ENCODE measurements around the gene INF2. TPM values are rescaled to one million over a fixed set of nuclear protein-coding genes. Genes with fewer than 3 reads are reported as not detected.

The INF2 gene
- total RNA-seq, 1 donor, result 49.2 TPM

DNA sequence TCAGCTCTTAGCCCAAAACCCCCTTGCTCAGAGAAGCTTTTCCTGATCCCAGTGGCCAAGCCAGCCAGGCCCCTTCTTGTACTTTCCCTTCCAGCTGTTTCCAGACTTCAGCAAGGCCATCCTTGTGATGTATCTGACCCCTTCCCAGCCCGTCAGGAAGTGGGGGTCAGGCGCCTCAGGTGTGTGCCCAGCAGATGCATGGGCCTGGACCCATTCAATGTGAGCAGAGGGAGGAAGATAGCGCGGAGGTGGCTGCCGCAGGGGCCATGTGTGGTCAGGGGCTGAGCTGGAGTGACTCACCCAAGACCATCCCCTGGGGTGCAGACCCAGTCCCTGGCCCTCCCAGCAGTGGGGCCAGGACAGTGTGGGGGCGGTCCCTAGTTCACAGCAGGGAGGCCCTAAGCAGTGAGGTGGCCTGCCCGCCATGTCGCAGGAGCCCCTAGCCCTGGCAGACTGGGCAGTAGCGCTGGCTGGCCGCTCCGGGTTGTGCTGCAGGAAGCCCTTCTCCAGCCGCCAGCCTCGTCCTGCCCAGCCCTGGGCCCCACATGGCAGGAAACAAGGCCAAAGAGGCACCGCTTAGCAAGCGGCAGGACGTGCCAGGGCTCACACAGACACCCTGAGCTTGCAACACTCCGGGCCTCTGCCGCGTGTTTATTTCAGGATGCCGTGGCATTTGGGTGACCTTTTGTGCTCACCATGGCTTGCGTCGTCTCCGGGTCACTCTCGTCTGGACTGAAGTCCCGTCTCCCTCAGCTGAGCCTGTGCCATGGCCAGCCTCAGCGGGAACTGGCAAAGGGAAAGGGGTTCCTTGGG is 46.6 kb downstream of the INF2 start:
- DNase-seq (ENCODE audit: insufficient read length, low spot score, missing footprints), result peak; percentile 97
- H3K36me3 ChIP-seq (ENCODE audit: insufficient read depth, low read length), result no peaks in the 10 kb centered on the region
- no peaks in the 10 kb centered on the region for H3K9me3 ChIP-seq (ENCODE audit: low read depth, low read length)
- no peak overlapping the region for H3K4me2 ChIP-seq (ENCODE audit: insufficient read depth, low read length)
- peak overlapping the region; percentile 89 for H2AFZ ChIP-seq (ENCODE audit: low read length)
- TF ChIP-seq CTCF (IDR thresholded peaks at IDR 0.05; ENCODE audit: extremely low read depth, low read depth, low read length), result no peak
- H4K20me1 ChIP-seq (ENCODE audit: insufficient read depth, low read length), result no peaks in the 10 kb centered on the region
- H3K4me1 ChIP-seq (ENCODE audit: insufficient read depth, low read length), result peaks cover 10% of the 10 kb centered on the region
- H3K79me2 ChIP-seq (ENCODE audit: insufficient read depth, low read length), result no peaks in the 10 kb centered on the region
- no peak overlapping the region for H3K4me3 ChIP-seq (ENCODE audit: insufficient read depth, low read length)
- H3K27ac ChIP-seq (ENCODE audit: low read depth, low read length), result no peak overlapping the region
- no peaks in the 10 kb centered on the region for H3K27me3 ChIP-seq (ENCODE audit: insufficient read depth, low read length)

DNA sequence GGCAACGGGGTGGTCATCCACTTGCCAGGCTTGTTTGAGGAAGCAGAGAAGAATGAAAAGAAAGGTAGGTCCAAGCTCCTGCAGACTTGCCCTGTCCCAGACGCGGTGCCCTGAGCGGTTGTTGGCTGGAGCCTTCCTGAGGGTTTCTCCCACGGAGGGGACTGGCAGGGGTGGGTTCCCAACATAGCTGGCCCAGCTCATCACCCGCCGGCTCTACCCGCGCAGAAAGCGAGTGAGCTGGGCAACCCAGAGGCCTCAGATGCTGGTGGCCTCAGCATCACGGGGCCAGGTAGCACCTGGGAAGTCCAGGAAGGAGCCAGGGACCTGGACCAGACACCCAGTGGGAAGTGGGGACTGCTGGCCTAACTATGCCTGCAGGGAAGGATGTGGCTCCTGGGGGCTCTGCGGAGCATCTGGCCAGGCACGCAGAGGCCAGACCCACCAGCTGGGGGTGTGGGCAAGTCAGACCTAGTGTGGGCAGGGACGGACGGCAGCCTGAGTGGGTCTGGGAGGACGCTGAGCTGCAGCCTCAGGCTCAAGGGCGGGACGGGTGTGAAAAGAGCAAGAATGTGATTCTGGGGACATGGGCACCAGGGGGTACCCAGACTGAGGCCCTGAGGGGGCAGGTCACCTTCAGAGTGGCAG is 49.1 kb downstream of the INF2 start:
- H3K9me3 ChIP-seq (ENCODE audit: low read depth, low read length), result no peaks in the 10 kb centered on the region
- no peaks in the 10 kb centered on the region for H3K79me2 ChIP-seq (ENCODE audit: insufficient read depth, low read length)
- H3K27ac ChIP-seq (ENCODE audit: low read depth, low read length), result no peak overlapping the region
- no peak for TF ChIP-seq CTCF (IDR thresholded peaks at IDR 0.05; ENCODE audit: extremely low read depth, low read depth, low read length)
- peak; percentile 71 for DNase-seq (ENCODE audit: insufficient read length, low spot score, missing footprints)
- H3K36me3 ChIP-seq (ENCODE audit: insufficient read depth, low read length), result no peaks in the 10 kb centered on the region
- H4K20me1 ChIP-seq (ENCODE audit: insufficient read depth, low read length), result no peaks in the 10 kb centered on the region
- no peak overlapping the region for H3K4me3 ChIP-seq (ENCODE audit: insufficient read depth, low read length)
- H3K27me3 ChIP-seq (ENCODE audit: insufficient read depth, low read length), result no peaks in the 10 kb centered on the region
- peaks cover 10% of the 10 kb centered on the region for H3K4me1 ChIP-seq (ENCODE audit: insufficient read depth, low read length)
- H2AFZ ChIP-seq (ENCODE audit: low read length), result no peak overlapping the region
- no peak overlapping the region for H3K4me2 ChIP-seq (ENCODE audit: insufficient read depth, low read length)

- Histone ChIP-seq H3K79me2 (ENCODE audit: insufficient read depth, low read length) (no peaks in the 10 kb centered on the region), H3K4me2 (ENCODE audit: insufficient read depth, low read length) (no peak overlapping the region), H3K9me3 (ENCODE audit: low read depth, low read length) (no peaks in the 10 kb centered on the region), H2AFZ (ENCODE audit: low read length) (no peak overlapping the region), H3K27me3 (ENCODE audit: insufficient read depth, low read length) (no peaks in the 10 kb centered on the region), H3K36me3 (ENCODE audit: insufficient read depth, low read length) (no peaks in the 10 kb centered on the region), H3K4me1 (ENCODE audit: insufficient read depth, low read length) (peaks cover 10% of the 10 kb centered on the region), H3K4me3 (ENCODE audit: insufficient read depth, low read length) (no peak overlapping the region), H3K27ac (ENCODE audit: low read depth, low read length) (no peak overlapping the region), H4K20me1 (ENCODE audit: insufficient read depth, low read length) (no peaks in the 10 kb centered on the region)
- TF ChIP-seq CTCF (IDR thresholded peaks at IDR 0.05; ENCODE audit: extremely low read depth, low read depth, low read length), result no peak
- peak; percentile 63 for DNase-seq (ENCODE audit: insufficient read length, low spot score, missing footprints)
Measured at GRCh38 chr14:104739026-104739425, 49.6 kb downstream of the INF2 start.

Measured in osteoblast (primary cell).